ENCODE measurements around the gene ZNF575. TPM values are rescaled to one million over a fixed set of nuclear protein-coding genes. Genes with fewer than 3 reads are reported as not detected.

The ZNF575 gene
- total RNA-seq, 1 donor from 2014 or later = 6.5 TPM

DNA sequence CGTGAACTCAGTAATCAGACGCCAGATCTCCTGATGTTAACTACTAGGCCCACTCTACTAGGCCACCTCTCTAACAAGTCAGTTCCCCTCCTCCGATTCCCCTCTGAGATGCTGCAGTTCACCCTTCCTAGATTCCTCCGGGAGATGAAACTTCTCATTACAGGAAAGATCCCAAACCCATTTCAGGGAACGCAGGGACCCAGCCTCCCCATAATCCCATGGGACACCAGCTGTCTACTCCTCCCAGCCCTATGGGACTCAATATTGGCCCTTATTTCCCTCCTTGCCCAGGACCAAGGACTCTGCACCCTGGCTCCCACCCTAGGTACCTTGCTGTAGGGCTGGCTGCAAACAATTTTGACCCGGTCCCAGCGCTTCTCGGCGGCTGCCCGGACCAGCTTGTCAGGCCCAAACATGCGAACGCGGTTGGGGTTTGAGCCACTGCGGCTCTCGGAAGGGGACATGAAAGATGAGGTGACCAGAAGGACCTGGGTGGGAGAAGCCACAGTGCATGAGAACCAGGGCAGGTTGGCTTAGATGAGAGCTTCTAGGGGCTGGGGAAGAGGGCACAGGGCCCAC is 21.4 kb downstream of the ZNF575 start:
- H3K27ac Mint-ChIP-seq (ENCODE audit: unreplicated experiment) = no peak overlapping the region
- H3K27me3 Mint-ChIP-seq (ENCODE audit: unreplicated experiment) = no peaks in the 10 kb centered on the region
- H3K4me1 Mint-ChIP-seq (ENCODE audit: unreplicated experiment) = no peaks in the 10 kb centered on the region
- no peak overlapping the region for H3K4me3 Mint-ChIP-seq (ENCODE audit: unreplicated experiment)
- H3K9me3 Mint-ChIP-seq (ENCODE audit: unreplicated experiment) = no peaks in the 10 kb centered on the region
- no peak for DNase-seq (ENCODE audit: extremely low spot score, unreplicated experiment)
- H3K36me3 Mint-ChIP-seq (ENCODE audit: unreplicated experiment) = peaks cover 27% of the 10 kb centered on the region
- TF ChIP-seq CTCF (IDR thresholded peaks at IDR 0.05) = no peak

DNA sequence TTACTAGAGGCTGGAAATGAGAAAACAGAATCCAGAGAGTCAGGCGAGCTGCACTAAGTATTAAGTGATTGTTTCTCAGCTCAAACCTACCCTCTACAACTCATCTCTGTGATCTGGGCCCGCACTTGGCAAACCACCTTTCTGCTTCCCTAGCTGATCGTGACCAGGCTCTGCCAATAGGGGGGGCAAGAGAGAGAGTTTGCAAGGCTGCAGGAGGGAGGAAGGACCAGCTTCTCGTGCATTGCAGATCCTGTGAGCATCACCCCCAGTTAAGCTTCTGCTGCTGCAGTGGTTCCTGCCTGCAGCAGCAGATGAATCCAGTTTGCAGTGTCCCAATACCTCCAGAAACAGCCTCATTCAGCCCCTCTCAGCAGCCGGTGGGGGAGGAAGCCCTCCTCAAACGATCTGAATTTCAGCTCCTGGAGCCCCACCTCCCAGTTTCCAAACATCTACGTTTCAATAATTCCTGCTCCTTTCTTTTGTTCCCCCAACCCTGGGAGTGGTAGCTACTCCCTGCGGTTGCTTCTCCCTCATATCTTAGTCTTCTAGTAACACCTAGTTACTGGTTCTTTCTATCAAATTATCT is 22.3 kb downstream of the ZNF575 start:
- DNase-seq (ENCODE audit: extremely low spot score, unreplicated experiment) = peak; percentile 89
- Mint-ChIP-seq H3K27me3 (ENCODE audit: unreplicated experiment) (no peaks in the 10 kb centered on the region), H3K4me3 (ENCODE audit: unreplicated experiment) (no peak overlapping the region), H3K27ac (ENCODE audit: unreplicated experiment) (no peak overlapping the region), H3K4me1 (ENCODE audit: unreplicated experiment) (no peaks in the 10 kb centered on the region), H3K36me3 (ENCODE audit: unreplicated experiment) (peaks cover 22% of the 10 kb centered on the region), H3K9me3 (ENCODE audit: unreplicated experiment) (no peaks in the 10 kb centered on the region)
- TF ChIP-seq CTCF (IDR thresholded peaks at IDR 0.05) = peak; percentile 75

- peaks cover 16% of the 10 kb centered on the region for H3K4me1 Mint-ChIP-seq (ENCODE audit: unreplicated experiment)
- no peak for TF ChIP-seq CTCF (IDR thresholded peaks at IDR 0.05)
- H3K9me3 Mint-ChIP-seq (ENCODE audit: unreplicated experiment) = no peaks in the 10 kb centered on the region
- no peak overlapping the region for H3K4me3 Mint-ChIP-seq (ENCODE audit: unreplicated experiment)
- DNase-seq (ENCODE audit: extremely low spot score, unreplicated experiment) = no peak
- H3K27me3 Mint-ChIP-seq (ENCODE audit: unreplicated experiment) = no peaks in the 10 kb centered on the region
- H3K27ac Mint-ChIP-seq (ENCODE audit: unreplicated experiment) = peak overlapping the region; percentile 25
- H3K36me3 Mint-ChIP-seq (ENCODE audit: unreplicated experiment) = peaks cover 11% of the 10 kb centered on the region
These were observed 27.7 kb downstream of the ZNF575 start for GRCh38 chr19:43560687-43561086.

DNA sequence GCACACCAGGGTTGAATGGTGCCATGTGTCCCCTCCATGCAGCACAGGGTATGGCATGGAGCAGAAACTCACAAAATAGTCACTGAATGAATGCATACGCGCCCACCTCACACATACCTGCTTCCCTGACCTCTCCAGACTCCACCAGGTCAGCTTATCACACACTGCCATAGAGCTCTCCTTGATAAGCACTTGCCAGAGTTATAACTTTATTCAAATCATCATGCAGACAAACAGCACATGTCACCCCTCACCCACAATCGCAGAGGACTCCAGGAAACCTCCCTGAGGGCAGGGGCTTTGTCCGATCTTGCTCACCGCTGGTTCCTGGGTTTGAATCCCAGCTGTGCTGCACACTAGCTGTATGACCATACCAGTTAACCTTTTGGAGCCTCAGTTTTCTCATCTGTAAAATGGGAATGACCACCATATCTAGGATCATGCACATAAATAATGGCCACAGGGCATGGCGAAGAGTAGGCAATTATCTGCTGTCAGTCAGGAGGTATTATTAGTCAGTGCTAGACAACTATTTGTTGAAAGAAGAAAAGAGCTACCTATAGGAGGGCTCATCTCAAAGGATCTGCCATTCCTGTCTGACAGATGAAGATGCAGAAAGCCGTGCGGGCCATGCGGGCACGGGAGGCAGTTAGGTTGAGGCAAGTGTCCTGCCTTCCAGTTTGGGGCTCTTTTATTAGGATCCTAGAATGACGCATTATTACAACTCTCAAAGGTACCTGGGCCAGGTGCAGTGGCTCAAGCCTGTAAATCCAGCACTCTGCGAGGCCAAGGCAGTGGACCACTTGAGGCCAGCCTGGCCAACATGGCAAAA is 28.4 kb downstream of the ZNF575 start:
- no peaks in the 10 kb centered on the region for H3K9me3 Mint-ChIP-seq (ENCODE audit: unreplicated experiment)
- peaks cover 16% of the 10 kb centered on the region for H3K4me1 Mint-ChIP-seq (ENCODE audit: unreplicated experiment)
- no peak overlapping the region for H3K4me3 Mint-ChIP-seq (ENCODE audit: unreplicated experiment)
- no peak for TF ChIP-seq CTCF (IDR thresholded peaks at IDR 0.05)
- no peak for DNase-seq (ENCODE audit: extremely low spot score, unreplicated experiment)
- no peaks in the 10 kb centered on the region for H3K27me3 Mint-ChIP-seq (ENCODE audit: unreplicated experiment)
- peaks cover 11% of the 10 kb centered on the region for H3K36me3 Mint-ChIP-seq (ENCODE audit: unreplicated experiment)
- peak overlapping the region; percentile 79 for H3K27ac Mint-ChIP-seq (ENCODE audit: unreplicated experiment)

- TF ChIP-seq CTCF (IDR thresholded peaks at IDR 0.05) = no peak
- Mint-ChIP-seq H3K27ac (ENCODE audit: unreplicated experiment) (peak overlapping the region; percentile 79), H3K27me3 (ENCODE audit: unreplicated experiment) (no peaks in the 10 kb centered on the region), H3K9me3 (ENCODE audit: unreplicated experiment) (no peaks in the 10 kb centered on the region), H3K4me3 (ENCODE audit: unreplicated experiment) (no peak overlapping the region), H3K36me3 (ENCODE audit: unreplicated experiment) (peaks cover 13% of the 10 kb centered on the region), H3K4me1 (ENCODE audit: unreplicated experiment) (peaks cover 16% of the 10 kb centered on the region)
- DNase-seq (ENCODE audit: extremely low spot score, unreplicated experiment) = no peak
These were observed 29.3 kb downstream of the ZNF575 start for GRCh38 chr19:43562226-43562697.
